Endometrial microvascular endothelial cells (primary cell): ENCODE measurements around the gene ANTXRL. TPM values are rescaled to one million over a fixed set of nuclear protein-coding genes. Genes with fewer than 3 reads are reported as not detected.
"Not testable (repeated sequence)": the region's sequence is repeated elsewhere in the genome, so short reads cannot be mapped to it uniquely, and the experiment has no call there.

ENCODE experiments used
- in situ Hi-C: cut with HindIII; loops from 2 replicates; pipeline ENCODE4 v1.10.0; 2017; ENCODE audit warnings: low sequenced_read_pairs, low pct_unique_long_range_greater_than_20kb; ENCODE audit errors: inconsistent ontology term
- total RNA-seq: library from RNA; depleted of rRNA; stranded (reverse); fragments of >200 nt; gene quantifications from one replicate; pipeline ENCODE4 v1.2.3, GENCODE V29; 2015; ENCODE audit errors: inconsistent ontology term

The ANTXRL gene
- total RNA-seq, 1 donor from 2014 or later = not detected

DNA sequence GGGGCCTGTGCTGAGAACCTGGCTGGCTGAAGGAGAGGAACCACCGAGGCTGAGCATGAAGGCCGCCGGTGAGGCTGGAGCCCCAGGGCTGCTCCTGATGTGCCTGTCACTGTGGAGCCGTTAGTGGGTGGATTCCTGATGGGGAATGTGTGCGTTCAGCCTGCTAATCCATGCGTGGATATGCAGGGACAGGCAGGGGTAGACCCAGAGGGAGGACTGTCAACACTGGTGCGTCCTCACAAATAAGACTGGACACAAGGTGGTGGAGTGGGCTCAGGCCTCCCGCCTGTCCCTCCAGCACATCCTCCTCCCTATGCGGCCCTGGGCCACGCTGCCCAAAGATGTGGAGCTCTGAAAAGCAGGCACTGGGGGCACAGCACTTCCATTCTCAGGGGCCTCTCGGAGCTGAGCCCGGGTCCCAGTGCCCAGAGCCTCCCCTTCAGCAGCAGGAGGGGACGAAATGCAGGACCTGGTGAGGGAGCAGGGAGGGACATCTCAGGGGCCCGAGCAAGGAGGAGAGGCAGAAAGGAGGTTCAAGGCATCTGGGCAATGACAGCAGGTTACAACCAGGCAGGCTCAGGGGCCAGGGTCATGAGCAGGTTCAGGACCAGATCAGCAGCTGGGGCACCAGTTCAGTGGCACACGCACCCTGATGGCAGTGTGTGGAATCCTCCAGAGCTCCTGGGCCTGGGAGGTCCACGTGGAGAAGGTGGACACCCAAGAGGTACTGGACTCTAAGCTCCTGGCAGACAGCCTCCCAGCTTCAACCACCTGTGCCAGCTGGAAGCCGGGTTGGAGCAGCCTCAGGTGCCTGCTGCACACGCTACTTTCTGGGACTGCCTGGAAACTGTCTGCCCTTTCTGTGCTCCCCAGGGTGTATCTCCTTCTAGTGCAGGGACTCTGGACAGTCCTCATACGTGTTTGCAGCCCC lies 33.5 kb upstream of the ANTXRL start:
- in situ Hi-C loops = no loop called here

DNA sequence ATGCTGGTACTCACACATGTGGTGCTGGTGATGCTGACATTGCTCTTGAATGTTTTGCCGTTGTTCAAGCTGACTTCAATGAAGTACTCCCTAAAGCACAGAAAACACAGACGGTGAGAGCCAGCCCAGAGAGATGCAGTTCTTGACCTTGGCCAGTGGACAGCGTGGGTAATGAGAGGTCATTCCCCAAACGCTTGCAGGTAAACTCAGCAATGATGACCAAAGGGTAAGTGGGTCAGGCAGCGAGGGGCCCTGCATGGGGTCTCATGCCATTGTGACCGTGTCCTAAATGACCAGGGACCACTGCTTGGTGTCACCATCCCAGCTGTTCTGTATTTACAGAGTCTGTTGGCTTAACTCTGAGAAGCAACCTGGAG lies 32.8 kb upstream of the ANTXRL start:
- in situ Hi-C loops = no loop called here

DNA sequence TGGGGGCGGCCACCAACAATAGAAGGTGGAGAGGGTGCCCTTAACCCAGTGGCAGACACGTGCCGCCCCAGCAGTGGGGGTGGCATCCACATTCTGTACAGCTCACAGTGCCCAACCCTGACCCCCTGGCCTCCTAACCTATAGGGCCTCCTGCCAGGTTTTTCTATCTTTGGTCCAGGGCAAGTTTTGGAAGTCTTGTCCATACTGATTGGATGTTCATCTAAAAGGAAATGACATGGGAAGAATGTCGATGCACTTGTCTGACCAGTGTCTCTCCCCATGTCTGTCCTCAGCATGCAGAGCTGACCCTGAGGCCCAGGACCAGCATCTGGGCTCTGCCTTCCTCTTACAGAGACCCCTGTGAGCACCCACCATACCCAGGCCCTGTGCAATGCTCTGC lies 32.3 kb upstream of the ANTXRL start:
- in situ Hi-C loops = no loop called here

DNA sequence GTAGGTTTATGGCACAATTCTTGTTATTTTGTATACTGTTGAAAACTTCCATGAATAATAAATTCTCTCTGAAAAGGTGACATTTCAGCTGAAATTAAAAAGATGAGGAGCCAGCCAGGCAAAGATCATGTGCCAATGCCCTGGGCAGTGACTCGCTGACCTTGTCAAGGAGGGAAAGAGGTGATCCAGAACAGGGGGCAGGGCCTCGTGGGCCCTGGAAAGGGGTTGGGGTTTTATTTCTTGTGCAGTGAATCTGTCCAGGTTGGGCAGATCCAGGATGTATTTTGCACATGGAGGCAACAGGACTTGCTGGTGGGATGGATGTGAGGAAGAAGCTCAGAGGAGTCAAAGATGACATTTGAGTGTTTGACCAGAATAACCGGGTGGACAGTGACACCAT lies 31.6 kb upstream of the ANTXRL start:
- in situ Hi-C loops = not testable (repeated sequence)

DNA sequence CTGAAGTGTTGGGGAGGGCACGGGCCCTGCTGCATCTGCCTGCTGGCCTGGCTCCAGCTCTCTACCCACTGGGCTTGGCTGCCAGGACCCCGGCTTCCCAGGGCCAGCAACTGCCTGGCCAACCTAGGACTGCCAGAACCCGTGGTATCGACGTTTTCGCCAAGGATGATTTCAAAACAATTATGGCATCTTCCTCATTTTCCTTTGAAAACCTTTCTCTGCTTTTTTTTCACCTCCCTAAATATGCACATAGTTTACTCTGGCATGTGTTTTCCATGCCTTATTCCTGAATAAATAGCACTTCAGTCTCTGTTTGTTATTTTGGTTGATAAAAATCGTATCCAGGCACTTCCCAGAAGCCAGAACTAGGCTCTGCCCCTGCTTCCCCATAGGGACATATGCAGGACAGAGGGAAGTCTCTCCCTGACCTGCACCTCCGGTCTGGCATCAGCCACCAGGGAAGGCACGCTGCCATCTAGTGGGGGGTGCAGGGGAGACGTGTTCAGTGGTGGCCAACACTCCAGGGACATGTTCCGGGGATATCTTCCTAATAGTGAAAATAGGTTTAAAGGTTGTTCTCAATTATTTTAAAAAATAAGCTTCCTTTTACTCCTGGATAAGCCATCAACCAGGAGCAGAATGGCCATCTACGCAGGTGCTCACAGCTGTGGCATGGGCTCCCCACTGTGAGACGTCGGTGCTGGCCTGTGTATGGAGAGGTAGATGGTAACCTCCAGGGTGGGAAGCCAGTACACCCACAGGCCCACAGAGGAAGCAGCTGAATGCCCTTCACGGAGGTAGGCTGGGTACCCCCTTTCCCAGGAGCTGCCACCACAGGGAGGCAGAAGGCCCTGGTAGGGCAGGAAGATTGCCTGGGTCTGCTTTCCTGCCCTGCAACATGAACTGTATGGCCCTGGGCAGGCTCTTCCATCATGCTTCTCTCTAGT lies 30.7 kb upstream of the ANTXRL start:
- in situ Hi-C loops = no loop called here

DNA sequence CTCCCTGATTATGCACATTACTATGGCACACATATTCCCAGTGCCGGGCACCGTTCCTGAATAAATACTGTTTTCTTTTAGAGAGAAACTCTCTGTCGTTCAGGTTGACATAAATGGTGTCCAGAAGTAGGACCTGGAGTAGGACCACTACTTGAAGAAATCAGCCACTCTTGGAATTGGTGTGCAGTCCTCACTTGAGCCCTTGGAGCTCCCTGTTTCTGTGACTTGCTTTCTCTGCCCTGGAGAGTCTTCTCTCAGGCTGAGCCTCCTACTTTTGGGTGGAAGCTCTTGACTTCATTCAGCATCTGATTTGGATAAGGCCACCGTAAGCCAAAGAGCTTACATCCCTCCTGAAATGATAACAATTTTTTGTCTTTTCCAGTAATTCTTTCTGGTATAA lies 29.7 kb upstream of the ANTXRL start:
- in situ Hi-C loops = no loop called here

DNA sequence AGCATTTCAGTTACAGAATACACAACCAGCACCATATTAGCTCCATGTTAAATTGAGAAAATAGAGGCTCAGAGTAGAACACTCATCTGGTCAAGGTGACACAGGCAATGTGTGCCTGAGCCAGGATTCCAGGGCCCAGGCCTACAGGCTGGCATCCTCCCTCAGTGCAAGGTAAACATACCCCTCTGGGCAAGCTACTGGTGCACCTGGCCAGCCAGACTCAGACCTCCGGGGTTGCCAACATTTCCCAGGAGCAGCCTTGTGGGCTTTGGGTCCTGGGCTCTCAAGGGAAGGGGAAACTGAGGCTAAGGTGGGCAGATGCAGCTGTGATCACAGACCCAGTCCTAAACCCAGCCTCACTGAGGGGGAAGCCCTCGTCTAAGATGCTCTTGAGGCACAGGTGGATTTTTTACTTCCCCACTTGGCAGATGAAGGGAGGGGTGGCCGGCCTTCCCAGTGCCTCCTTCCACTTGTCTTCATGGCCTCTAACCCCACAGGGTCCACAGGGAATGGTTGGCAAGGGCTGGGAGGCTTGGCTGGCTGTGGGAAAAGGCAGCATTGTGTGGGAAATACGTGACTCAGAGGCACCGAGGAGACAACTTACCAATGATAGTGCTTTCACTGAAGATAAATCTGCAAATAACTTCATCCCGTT lies 23.8 kb upstream of the ANTXRL start:
- in situ Hi-C loops = not testable (repeated sequence)

DNA sequence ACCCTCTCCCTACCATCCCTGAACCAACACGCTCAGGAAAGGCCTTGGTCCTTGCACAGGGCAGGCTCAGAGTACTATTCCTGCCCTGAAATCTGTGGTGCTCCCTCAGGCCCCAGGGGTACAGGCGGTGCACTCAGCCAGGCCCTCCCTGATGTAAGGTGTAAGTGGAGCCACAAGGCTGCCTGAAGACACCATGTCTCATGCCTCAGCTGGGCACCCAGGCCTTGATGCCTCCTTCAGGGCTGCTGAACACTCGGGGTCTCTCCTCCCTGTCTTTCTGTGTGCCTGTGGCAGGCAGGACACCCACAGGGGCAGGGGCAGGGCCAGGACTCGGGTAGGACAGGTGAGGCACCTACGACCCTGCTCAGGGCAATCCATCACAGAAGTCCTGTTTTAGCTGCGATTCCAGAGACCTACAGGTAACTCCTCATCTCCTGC lies 22.9 kb upstream of the ANTXRL start:
- in situ Hi-C loops = no loop called here

DNA sequence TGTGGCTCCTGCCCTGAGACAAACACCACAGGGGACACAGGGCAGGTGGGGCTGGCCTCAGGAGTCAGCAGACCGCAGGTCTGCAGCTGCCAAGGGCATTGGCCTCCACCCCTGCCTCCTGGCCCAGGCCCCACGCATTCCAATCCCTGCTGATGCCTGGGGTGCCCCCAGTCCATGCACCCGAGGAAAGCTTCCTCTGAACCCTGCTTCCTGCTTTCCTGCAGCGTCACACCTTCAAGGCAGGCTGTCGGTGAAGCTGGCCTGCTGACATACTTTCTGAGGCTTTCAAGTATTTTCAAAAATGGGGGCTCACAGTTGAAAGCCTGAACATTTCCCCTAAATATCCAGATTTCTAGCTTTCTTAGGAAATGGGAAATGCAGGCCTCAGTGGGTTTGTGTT lies 22.5 kb upstream of the ANTXRL start:
- in situ Hi-C loops = no loop called here

DNA sequence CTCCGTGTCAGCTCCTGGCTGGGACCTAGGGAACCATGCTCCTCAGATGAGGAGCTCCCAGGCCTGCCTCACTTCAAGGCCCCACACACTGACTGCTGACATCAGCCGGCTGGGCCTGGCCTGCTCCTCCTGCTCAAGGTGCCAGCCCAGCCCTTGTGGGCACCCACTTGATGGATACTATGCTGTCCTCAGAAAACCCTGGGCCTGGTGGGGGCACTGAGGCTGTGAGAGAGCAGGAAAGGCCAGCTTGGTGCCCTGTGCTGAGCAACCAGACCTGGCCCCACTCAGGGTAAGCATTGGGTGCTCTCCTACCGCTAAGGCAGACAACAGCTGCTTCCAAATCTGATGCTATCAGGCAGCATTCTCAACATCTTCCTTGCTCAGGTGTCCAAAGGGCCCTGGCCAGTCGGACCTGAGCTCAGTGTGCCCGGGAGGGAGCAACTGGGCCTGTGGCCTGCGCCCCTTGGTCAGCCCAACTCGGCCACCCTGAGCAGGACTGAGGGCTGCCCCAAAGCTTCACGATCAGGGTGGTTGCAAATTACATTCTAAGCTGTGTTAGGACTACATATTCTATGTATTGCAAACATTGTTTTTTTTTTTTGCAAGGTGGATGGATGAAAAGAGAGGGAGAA lies 21.9 kb upstream of the ANTXRL start:
- in situ Hi-C loops = no loop called here

DNA sequence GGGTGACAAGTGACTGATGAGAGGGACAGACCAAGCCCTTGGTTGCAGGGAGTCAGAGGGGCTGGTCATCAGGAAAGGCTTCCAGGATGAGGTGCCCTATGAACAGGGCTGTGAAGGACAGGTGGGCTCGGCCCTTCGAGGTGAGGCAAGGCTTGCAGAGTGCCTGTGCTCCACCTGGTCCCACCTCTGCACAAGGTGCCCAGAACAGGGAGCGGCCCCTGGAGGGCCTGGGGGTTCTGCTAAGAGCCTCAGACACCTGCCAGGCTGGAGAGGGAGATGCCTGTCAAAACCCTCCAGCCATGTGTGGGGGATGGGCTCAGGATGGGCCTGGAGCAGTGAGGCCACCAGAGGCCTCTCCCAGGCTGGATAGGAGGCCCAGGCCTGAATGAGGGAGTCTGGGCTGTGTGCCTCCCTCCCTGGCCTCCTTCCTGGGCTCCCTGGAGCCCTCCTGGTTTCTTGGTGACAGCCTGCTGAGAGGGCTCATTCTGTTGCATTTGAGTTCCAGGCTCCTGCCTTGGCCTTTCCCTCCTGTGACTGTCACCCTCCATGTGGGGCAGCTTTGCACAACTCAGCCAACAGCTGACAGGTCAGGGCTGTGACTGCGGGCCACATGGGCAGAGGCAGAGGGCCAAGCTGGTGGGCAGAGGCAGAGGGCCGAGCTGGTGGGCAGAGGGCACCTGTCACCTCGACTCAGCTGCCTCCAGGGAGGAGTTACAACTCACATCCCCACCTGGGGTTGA lies 21.1 kb upstream of the ANTXRL start:
- in situ Hi-C loops = not testable (repeated sequence)

DNA sequence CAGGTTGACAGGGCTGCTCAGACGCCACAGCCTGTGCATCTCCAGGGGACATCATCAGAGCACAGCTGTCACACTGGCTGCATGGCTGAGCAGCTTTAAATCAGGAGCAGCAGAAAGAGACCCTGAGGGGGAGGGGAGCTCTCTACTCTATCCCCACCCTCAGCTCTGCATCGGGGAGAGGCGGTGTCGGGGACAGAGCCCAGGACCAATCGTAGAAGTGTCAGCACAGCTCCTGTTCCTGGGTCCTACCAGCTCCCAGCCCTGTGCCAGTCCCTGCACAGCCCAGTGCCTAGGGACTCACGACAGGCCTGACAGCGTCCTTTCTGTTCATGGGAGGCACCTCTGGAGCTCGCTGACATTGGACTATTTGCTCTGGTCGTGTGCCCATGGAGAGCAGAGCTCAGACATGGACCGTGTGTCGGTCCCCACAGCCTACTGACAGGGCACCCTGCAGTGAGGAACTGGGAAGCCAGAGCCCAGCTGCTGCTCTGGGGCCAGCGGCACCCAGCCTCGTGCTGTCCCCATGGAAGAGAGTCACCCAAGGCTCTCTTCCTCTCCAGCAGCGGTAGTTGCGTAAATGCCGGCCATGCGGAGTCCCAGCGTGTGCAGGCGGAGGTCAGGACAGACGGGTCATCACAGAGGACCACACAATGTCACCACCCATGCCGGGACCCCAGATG lies 20.4 kb upstream of the ANTXRL start:
- in situ Hi-C loops = no loop called here

DNA sequence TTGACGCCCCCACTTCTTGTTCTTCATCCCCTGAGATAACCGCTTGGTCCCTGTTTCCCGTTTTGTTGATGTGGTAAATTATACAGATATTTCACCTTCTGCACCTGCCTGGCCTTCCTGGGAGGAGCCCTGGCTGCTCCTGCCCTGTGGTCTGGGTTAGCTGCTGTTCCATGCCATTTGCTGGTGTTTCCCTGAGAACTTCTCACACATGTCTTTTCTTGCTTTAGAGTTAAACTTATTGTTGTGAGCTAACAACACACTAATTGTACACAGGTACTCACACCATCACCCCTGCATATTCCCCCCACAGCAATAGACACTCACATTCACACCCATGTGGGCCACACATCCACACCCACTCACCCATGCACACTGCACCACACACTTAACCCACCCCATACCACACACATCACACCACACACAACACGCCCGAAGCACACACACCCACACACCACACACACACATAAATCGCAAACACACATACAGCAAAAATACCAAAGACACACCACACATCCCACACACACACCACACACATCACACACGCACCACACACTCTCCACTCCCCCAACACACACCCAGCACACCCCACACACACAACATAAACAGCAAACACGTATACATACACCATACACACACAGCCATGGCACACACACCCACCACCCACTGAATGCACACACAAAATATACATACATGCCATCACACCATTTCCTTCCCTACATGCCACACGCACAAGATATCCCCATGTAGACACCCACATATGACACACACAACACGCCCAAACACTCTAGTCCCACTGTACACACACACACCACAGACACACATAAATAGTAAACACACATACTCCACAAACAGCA lies 19.4 kb upstream of the ANTXRL start:
- in situ Hi-C loops = no loop called here

DNA sequence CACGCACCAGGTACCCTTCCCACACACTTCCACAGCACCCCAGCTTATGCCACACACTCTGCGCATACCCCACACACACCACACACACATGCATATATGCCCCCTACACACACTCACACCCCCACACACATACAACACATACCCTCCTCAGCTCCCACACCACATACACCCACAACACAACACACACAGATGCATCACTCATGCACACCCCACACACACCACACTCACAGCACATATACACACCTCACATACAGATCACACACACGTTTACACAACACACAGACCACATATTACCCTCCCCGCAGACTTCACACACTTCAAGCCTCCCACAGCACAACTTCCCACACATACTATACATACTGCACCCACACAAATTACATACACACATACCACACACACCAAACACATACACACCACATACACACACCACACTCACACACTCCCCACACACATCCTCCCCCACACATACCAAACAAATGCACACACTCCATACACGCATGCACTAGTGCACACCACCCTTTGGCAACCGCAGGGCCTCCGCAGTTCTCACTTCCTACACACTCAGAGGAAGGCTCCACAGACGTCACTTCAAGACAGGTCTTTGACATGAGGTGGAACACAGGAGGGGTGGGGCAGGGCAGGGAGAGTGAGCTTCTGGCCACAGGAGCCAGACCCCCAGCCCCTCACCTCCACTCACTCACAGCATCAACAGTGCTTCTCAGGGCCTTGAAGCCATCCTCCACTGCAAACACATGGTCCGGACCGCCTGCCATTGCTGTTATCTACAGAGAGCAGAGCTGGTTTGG lies 18.5 kb upstream of the ANTXRL start:
- in situ Hi-C loops = no loop called here

DNA sequence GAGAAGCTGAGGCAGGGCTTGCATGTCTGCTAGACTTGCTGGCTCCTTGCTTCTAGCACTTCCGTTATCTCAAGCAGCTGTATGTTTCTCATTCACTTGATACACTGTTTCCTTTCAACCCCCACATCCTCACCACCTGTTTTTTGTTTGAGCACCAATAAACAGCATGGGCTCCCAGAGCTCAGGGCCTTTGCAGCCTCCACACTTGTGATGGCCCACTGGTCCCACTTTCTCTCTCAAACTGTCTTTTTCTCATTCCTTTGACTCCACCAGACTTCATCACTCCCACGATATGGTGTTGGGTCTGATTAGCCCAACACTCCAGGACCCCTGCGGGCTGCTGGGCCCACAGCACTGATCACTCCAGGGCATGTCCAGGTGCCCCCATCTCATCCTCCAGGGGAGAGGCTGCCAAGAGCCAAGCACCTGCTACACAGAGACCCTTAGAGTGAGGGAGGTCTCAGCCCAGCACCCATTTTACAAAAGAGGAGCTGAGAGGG lies 17.2 kb upstream of the ANTXRL start:
- in situ Hi-C loops = not testable (repeated sequence)
